Mammary epithelial cell (primary cell): ENCODE data around the gene DCTN2.

Source experiments
- EZH2 ChIP-seq: IDR thresholded peaks from 2 replicates; pipeline ENCODE4 v1.6.1; 2012; ENCODE audit warnings: low read length, inconsistent platforms, borderline replicate concordance
- TF ChIP-seq, protein P1 (sequence below), 2 donors: IDR thresholded peaks in 1 of 2; conservative IDR thresholded peaks in 1 of 2; 2 replicates each; pipeline ENCODE4 v1.5.1; 2011 to 2012; ENCODE audit warnings: inconsistent platforms in 2 of 2, low read length in 2 of 2, mild to moderate bottlenecking in 2 of 2, control low read depth in 1 of 2, low read depth in 1 of 2; ENCODE audit not compliant: insufficient read depth in 1 of 2; ENCODE audit errors: extremely low read depth in 1 of 2

DNA sequence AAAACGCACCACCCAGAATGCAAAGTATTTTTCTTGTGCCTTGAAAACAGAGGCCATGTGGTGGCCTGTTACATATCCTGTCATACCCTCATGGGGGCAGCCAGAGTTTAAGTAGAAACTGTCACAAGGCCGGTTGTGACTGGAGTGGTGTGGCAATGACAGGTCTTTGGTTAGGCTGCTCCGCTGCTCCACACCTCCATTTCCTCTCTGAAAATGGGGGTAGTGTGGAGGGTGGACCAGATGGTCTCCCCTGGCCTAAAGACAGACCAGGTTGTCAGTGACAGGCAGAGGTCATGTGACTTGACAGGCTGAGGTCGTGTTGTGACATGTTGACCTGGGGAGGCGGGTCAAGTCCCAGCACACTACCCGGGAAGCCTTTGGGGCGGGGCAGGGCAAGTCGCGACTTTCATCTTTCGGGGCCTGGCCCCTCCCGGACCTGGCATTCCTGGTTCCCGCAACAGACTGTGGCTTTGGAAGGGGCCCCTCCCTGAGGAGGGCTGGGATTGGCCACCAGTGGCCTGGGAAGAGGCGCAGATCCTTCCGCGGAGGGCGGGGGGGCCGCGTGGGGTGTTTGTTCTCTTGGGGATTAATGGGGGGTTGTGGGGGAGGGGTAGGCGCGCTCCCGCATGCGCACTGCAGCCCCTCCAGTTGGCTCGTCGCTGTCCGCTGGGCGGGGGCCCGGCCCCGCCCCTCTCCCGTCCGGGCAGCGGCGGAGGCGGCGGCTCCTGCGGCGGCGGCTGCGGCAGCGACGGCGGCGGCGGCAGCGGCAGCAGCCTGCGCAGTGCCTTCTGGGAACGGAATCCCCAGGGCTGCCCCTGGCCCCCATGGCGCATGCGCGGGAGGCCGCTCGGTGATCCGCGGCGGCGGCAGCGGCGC lies 24.7 kb downstream of the DCTN2 start, which contains the start of gene MBD6:
- TF ChIP-seq, protein P1, sequence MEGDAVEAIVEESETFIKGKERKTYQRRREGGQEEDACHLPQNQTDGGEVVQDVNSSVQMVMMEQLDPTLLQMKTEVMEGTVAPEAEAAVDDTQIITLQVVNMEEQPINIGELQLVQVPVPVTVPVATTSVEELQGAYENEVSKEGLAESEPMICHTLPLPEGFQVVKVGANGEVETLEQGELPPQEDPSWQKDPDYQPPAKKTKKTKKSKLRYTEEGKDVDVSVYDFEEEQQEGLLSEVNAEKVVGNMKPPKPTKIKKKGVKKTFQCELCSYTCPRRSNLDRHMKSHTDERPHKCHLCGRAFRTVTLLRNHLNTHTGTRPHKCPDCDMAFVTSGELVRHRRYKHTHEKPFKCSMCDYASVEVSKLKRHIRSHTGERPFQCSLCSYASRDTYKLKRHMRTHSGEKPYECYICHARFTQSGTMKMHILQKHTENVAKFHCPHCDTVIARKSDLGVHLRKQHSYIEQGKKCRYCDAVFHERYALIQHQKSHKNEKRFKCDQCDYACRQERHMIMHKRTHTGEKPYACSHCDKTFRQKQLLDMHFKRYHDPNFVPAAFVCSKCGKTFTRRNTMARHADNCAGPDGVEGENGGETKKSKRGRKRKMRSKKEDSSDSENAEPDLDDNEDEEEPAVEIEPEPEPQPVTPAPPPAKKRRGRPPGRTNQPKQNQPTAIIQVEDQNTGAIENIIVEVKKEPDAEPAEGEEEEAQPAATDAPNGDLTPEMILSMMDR (conservative IDR thresholded peaks at IDR 0.05 in 1 of 2, IDR thresholded peaks at IDR 0.05 in 1 of 2; ENCODE audit: extremely low read depth in 1 of 2, insufficient read depth in 1 of 2, low read depth in 1 of 2, low read length in 2 of 2), result peak in 1 of 2 donors; percentile 1
- TF ChIP-seq EZH2, result no peak
